MM.1S (cell line): ENCODE data around the gene ZNF280B.
"Not testable (repeated sequence)": the region's sequence is repeated elsewhere in the genome, so short reads cannot be mapped to it uniquely, and the experiment has no call there.

Source experiments
- DNase-seq: peaks from one replicate; pipeline ENCODE4 v3.0.0-alpha.2; 2015
- H2AFZ ChIP-seq: fragments of 300-600 bp; sonication (generic); 2 replicates; pipeline ENCODE4 v1.6.0; 2016; ENCODE audit warnings: antibody characterized with exemption, low read length
- H3F3A ChIP-seq: fragments of 300-600 bp; sonication (generic); 2 replicates; pipeline ENCODE4 v1.6.1; 2016; ENCODE audit warnings: mild to moderate bottlenecking, antibody characterized with exemption, low read length, moderate library complexity, mixed read lengths; ENCODE audit not compliant: insufficient read depth
- H3K27ac ChIP-seq: fragments of 300-600 bp; sonication (generic); 2 replicates; pipeline ENCODE4 v1.5.1; 2016; ENCODE audit warnings: mild to moderate bottlenecking, low read length
- H3K27me3 ChIP-seq: fragments of 300-600 bp; sonication (generic); replicated peaks from 2 replicates; pipeline ENCODE4 v1.6.0; 2016; ENCODE audit warnings: low read length; ENCODE audit not compliant: insufficient read depth
- H3K36me3 ChIP-seq: fragments of 300-600 bp; sonication (generic); replicated peaks from 2 replicates; pipeline ENCODE4 v1.6.1; 2016; ENCODE audit warnings: mild to moderate bottlenecking, low read length, mixed read lengths; ENCODE audit not compliant: insufficient read depth
- H3K4me1 ChIP-seq: fragments of 300-600 bp; sonication (generic); 2 replicates; pipeline ENCODE4 v1.6.1; 2016; ENCODE audit warnings: low read length, mixed read lengths
- H3K4me2 ChIP-seq: fragments of 300-600 bp; sonication (generic); 2 replicates; pipeline ENCODE4 v1.6.0; 2016; ENCODE audit warnings: low read depth, low read length
- H3K4me3 ChIP-seq: fragments of 300-600 bp; sonication (generic); 2 replicates; pipeline ENCODE4 v1.5.1; 2016; ENCODE audit warnings: low read length, mixed read lengths
- H3K79me2 ChIP-seq: fragments of 300-600 bp; sonication (generic); 2 replicates; pipeline ENCODE4 v1.6.1; 2016; ENCODE audit warnings: mixed run types, low read length, mixed read lengths
- H3K9ac ChIP-seq: fragments of 300-600 bp; sonication (generic); 2 replicates; pipeline ENCODE4 v1.6.1; 2016; ENCODE audit warnings: low read length, mixed read lengths
- H3K9me2 ChIP-seq: fragments of 300-600 bp; sonication (generic); replicated peaks from 2 replicates; pipeline ENCODE4 v1.6.1; 2016; ENCODE audit warnings: mild to moderate bottlenecking, low read length, mixed read lengths; ENCODE audit not compliant: insufficient read depth
- H3K9me3 ChIP-seq: fragments of 300-600 bp; sonication (generic); replicated peaks from 2 replicates; pipeline ENCODE4 v1.6.1; 2016; ENCODE audit warnings: mild to moderate bottlenecking, low read length, mixed read lengths; ENCODE audit not compliant: insufficient read depth
- H4K20me1 ChIP-seq: fragments of 300-600 bp; sonication (generic); 2 replicates; pipeline ENCODE4 v1.6.1; 2016; ENCODE audit warnings: mild to moderate bottlenecking, low read length, moderate library complexity, mixed read lengths; ENCODE audit not compliant: insufficient read depth
- EZH2 ChIP-seq: fragments of 300-600 bp; sonication (generic); optimal IDR thresholded peaks from 2 replicates; pipeline ENCODE3; 2017; ENCODE audit warnings: low read depth, mild to moderate bottlenecking, antibody characterized with exemption, low read length, mixed read lengths
- EZH2phosphoT487 ChIP-seq: fragments of 300-600 bp; sonication (generic); IDR thresholded peaks from 2 replicates; pipeline ENCODE4 v1.6.1; 2018; ENCODE audit warnings: antibody characterized with exemption, low read length
- TF ChIP-seq, protein P1 (sequence below): fragments of 300-600 bp; sonication (generic); IDR thresholded peaks from 2 replicates; pipeline ENCODE4 v1.5.1; 2016; ENCODE audit warnings: antibody characterized with exemption, low read length, mixed read lengths

Gene ZNF280B

DNA sequence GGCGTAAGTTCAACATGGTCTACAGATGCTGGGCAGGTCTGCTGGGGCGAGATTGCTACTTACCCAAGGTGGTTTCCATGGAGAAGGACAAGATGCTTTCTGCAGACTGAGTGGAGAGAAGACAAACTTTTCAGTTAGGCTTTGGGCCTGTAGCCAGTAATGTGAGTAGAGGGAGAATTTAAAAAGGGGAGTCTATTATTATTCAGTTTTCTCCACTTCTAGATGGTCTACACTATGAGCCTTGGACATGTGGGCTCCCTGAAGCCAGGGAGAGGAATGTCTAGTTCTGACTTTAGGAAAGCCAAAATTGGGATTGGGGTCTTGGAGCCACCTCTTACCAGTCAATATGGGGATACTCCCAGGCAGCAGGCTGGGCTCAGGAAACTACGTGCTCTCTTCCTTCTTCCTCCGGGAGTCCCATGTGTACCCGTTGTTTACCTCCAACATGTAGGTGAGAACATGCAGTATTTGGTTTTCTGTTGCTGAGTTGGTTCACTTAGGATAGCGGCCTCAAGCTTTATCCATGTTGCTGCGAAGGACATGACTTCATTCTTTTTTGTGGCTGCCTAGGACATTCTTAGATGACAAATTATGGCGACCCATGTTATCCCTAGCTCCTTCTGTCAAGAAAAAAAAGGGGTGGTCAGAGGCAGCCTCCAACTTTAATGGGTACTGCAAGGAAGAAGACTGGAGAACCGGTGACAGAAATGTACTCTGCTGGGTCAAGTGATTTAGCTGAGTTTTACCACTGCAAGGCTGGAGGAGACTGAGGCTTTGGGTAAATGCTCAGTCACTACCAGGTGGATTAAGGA is 26.3 kb upstream of the ZNF280B start:
- no peak for TF ChIP-seq EZH2
- TF ChIP-seq, protein P1, sequence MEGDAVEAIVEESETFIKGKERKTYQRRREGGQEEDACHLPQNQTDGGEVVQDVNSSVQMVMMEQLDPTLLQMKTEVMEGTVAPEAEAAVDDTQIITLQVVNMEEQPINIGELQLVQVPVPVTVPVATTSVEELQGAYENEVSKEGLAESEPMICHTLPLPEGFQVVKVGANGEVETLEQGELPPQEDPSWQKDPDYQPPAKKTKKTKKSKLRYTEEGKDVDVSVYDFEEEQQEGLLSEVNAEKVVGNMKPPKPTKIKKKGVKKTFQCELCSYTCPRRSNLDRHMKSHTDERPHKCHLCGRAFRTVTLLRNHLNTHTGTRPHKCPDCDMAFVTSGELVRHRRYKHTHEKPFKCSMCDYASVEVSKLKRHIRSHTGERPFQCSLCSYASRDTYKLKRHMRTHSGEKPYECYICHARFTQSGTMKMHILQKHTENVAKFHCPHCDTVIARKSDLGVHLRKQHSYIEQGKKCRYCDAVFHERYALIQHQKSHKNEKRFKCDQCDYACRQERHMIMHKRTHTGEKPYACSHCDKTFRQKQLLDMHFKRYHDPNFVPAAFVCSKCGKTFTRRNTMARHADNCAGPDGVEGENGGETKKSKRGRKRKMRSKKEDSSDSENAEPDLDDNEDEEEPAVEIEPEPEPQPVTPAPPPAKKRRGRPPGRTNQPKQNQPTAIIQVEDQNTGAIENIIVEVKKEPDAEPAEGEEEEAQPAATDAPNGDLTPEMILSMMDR, result no peak
- Histone ChIP-seq H3K9ac (no peak overlapping the region), H3F3A (no peaks in the 10 kb centered on the region), H3K9me3 (no peaks in the 10 kb centered on the region), H4K20me1 (no peaks in the 10 kb centered on the region), H3K79me2 (no peaks in the 10 kb centered on the region), H3K9me2 (no peaks in the 10 kb centered on the region), H2AFZ (no peak overlapping the region), H3K27ac (no peak overlapping the region), H3K27me3 (no peaks in the 10 kb centered on the region), H3K4me1 (no peaks in the 10 kb centered on the region), H3K4me2 (no peak overlapping the region), H3K4me3 (no peak overlapping the region), H3K36me3 (no peaks in the 10 kb centered on the region)
- no peak for DNase-seq

DNA sequence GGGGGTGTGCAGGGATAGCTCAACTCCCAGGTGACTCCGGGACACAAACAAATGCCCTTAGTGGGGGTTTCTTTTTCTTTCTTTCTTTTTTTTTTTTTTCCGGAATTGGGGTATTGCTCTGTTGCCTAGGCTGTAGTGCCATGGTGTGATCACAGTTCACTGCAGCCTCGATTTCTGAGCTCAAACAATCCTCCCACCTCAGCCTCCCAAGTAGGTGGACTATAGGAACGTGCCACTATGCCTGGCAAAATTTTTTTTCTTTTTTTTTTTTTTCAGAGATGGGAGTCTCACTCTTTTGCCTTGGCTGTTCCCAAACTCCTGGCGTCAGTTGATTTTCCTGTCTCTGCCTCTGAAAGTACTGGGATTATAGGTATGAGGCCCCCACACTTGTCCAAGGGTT is 25.3 kb upstream of the ZNF280B start:
- TF ChIP-seq EZH2 (no peak), EZH2phosphoT487 (no peak)
- TF ChIP-seq, protein P1, result no peak
- H3K9ac ChIP-seq, result no peak overlapping the region
- no peak overlapping the region for H3K4me2 ChIP-seq
- no peak for DNase-seq
- H2AFZ ChIP-seq, result no peak overlapping the region
- no peaks in the 10 kb centered on the region for H3F3A ChIP-seq
- H3K36me3 ChIP-seq, result no peaks in the 10 kb centered on the region
- no peaks in the 10 kb centered on the region for H4K20me1 ChIP-seq
- no peaks in the 10 kb centered on the region for H3K4me1 ChIP-seq
- H3K9me3 ChIP-seq, result no peaks in the 10 kb centered on the region
- no peaks in the 10 kb centered on the region for H3K79me2 ChIP-seq
- no peak overlapping the region for H3K4me3 ChIP-seq
- no peaks in the 10 kb centered on the region for H3K27me3 ChIP-seq
- H3K9me2 ChIP-seq, result no peaks in the 10 kb centered on the region
- no peak overlapping the region for H3K27ac ChIP-seq

DNA sequence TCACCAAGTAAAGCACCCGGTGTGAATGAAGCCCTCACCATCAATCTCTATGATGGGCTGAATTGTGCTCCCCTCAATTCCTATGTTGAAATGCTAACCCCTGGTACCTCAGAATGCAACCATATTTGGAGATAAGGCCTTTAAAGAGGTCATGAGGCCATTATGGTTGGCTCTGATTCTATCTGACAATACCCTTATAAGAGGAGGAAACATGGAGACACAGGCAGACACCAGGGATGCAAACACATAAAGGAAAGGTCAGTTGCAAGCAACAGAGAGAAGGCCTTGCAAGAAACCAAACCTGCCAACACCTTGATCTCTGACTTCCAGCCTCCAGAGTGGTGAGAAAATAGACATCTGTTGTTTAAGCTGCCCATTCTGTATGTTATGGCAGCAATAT is 24.9 kb upstream of the ZNF280B start:
- H4K20me1 ChIP-seq, result no peaks in the 10 kb centered on the region
- H3K36me3 ChIP-seq, result no peaks in the 10 kb centered on the region
- H3K27ac ChIP-seq, result no peak overlapping the region
- no peak overlapping the region for H3K9ac ChIP-seq
- H3K27me3 ChIP-seq, result no peaks in the 10 kb centered on the region
- no peaks in the 10 kb centered on the region for H3F3A ChIP-seq
- H3K79me2 ChIP-seq, result no peaks in the 10 kb centered on the region
- H3K4me3 ChIP-seq, result no peak overlapping the region
- H3K9me3 ChIP-seq, result no peaks in the 10 kb centered on the region
- no peaks in the 10 kb centered on the region for H3K4me1 ChIP-seq
- no peaks in the 10 kb centered on the region for H3K9me2 ChIP-seq
- no peak overlapping the region for H2AFZ ChIP-seq
- TF ChIP-seq EZH2phosphoT487 (no peak), EZH2 (no peak)
- TF ChIP-seq, protein P1, result no peak
- H3K4me2 ChIP-seq, result no peak overlapping the region
- DNase-seq, result no peak

DNA sequence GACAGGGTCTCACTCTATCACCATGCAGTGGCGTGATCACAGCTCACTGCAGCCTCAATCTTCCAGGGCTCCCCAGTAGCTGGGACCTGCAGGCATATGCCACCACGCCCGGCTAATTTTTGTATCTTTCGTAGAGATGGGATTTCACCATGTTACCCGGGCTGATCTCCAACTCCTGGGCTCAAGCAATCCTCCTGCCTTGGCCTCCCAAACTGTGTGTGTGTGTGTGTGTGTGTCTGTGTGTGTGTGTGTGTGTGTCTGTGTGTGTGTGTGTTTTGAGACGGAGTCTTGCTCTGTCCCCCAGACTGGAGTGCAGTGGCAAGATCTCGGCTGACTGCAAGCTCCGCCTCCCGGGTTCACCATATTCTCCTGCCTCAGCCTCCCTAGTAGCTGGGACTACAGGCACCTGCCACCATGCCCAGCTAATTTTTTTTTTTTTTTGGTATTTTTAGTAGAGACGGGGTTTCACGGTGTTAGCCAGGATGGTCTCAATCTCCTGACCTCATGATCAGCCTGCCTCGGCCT is 24.1 kb upstream of the ZNF280B start:
- H3K4me2 ChIP-seq, H3K9me3 ChIP-seq, H3K36me3 ChIP-seq, H3K79me2 ChIP-seq, H2AFZ ChIP-seq, H4K20me1 ChIP-seq, H3K27me3 ChIP-seq, H3F3A ChIP-seq, H3K27ac ChIP-seq, H3K9me2 ChIP-seq, H3K4me3 ChIP-seq, DNase-seq, H3K4me1 ChIP-seq, H3K9ac ChIP-seq: not testable (repeated sequence)
